ENCODE results near the gene PRKRIP1.
"Not testable (repeated sequence)": the region's sequence is repeated elsewhere in the genome, so short reads cannot be mapped to it uniquely, and the experiment has no call there.

Gene PRKRIP1

GRCh38 chr7:102431617-102432298 lies 35.6 kb downstream of the PRKRIP1 start:
- DNase-seq (ENCODE audit: low spot score) = peak; percentile 77

DNA sequence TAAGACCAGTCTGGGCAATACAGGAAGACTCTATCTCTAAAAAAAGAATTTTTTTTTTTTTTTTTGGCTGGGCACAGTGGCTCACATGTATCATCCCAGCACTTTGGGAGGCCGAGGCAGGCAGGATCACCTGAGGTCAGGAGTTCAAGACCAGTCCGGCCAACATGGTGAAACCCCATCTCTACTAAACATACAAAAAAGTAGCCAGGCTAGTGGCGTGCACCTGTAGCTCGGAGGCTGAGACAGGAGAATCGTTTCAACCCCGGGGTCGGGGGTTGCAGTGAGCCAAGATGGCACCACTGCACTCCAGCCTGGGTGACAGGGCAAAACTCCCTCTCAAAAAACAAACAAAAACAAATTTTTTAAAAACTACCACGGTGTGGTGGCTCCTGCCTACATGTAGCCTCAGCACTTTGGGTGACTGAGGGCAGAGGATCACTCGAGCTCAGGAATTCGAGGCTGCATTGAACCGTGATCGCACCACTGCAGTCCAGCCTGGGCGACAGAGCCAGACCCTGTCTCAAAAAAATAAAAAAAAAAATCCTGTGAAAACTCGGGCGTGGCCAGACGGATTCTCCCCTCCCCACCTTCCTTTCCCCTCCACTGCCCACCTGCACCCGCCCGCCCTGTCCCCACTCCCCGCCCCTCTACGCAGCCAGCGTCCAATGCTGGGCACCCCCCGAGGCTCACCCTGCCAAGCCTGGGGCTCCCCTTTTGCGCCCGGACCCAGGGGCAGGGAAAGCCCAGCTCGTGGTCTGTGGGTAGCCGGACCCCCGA lies 36.5 kb downstream of the PRKRIP1 start:
- peak; percentile 6 for DNase-seq (ENCODE audit: low spot score)

DNA sequence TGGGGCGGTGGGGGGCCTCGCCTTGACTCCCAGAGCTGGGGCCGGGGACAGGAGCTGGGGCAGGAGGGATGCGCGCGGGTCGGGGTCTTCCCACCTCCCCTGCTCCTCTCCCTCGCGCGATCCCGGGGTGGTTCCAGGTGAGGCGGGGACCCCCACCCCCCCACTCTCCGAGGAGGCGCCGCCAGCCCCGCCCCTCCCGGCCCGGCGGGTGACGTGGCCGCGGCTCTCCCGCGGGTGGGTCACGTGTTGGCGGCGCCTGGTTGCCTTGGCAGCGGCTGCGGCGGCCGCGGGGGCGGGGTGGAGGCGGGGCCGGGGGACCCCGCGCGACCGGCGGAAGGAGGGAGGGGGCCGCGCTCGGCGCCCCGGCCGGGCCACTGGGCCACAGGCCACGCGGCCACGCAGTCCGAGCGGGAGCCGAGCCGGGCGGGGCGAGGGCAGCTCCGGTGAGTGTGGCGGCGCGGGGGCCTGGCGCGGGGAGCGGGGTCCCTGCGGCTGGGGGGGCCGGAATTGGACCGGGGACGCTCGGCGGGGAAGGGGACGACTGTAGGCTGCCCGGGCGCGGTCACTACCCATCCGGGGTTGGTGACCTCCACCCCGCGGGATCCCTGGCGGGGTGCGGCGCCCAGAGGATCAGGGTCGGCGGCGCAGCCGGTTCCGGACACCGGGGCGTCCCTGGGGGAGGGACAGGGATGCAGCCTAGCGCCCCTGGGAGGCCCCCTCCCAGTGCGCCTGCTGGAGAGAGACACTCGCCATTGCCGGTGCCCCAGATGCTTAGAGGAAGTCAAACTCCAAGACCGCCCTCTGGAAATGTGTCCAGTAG lies 37.3 kb downstream of the PRKRIP1 start, which contains the start of gene ORAI2:
TSS of gene ORAI2 (plus strand) at position 357 of the 820 bp plus-strand sequence. CDS start 5,382 bp downstream, outside the sequence.
- DNase-seq (ENCODE audit: low spot score) = peak; percentile 89

DNA sequence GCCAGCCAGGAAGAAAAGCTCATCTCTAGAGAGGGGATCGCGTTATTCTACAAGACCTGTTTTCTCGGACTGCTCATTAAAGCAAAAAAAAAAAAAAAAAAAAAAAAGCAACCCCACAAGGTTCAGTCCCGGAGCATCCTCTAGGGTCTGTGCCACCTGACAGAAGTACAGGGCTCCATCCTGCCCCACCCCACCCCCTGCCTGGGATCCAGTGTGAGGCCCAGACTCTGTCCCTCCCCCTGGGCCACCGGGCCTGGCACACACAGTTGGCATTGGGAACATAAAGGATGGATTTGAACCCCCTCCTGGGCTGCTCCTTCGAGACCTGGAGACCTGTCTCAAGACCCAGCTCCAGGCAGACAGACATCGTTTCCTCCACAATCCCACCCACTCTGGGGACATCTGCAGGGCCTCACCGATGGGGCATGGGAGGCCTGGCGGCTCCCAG lies 37.9 kb downstream of the PRKRIP1 start:
- peak; percentile 18 for DNase-seq (ENCODE audit: low spot score)

- DNase-seq (ENCODE audit: low spot score) = no peak
Measured at GRCh38 chr7:102436118-102436517, 40.0 kb downstream of the PRKRIP1 start.

GRCh38 chr7:102439963-102440795 lies 44.0 kb downstream of the PRKRIP1 start:
- DNase-seq (ENCODE audit: low spot score) = no peak

GRCh38 chr7:102444961-102445673 lies 49.0 kb downstream of the PRKRIP1 start:
- DNase-seq (ENCODE audit: low spot score) = no peak

GRCh38 chr7:102445674-102446071 lies 49.5 kb downstream of the PRKRIP1 start:
- no peak for DNase-seq (ENCODE audit: low spot score)

DNA sequence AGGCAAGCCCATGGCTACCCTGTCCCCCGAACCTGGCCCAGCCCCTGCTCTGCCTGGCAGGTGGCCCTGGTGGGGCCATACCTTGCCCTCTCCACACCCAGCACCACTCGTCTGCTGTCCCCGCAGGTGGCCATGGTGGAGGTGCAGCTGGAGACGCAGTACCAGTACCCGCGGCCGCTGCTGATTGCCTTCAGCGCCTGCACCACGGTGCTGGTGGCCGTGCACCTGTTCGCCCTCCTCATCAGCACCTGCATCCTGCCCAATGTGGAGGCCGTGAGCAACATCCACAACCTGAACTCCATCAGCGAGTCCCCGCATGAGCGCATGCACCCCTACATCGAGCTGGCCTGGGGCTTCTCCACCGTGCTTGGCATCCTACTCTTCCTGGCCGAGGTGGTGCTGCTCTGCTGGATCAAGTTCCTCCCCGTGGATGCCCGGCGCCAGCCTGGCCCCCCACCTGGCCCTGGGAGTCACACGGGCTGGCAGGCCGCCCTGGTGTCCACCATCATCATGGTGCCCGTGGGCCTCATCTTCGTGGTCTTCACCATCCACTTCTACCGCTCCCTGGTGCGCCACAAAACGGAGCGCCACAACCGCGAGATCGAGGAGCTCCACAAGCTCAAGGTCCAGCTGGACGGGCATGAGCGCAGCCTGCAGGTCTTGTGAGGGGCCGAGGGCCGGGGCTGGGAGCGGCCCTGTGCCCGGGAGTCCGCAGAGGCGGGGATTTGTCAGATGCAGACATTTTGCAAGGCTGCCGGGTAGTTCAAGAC lies 50.4 kb downstream of the PRKRIP1 start:
- DNase-seq (ENCODE audit: low spot score) = no peak

GRCh38 chr7:102447311-102447710 lies 51.1 kb downstream of the PRKRIP1 start:
- no peak for DNase-seq (ENCODE audit: low spot score)

DNA sequence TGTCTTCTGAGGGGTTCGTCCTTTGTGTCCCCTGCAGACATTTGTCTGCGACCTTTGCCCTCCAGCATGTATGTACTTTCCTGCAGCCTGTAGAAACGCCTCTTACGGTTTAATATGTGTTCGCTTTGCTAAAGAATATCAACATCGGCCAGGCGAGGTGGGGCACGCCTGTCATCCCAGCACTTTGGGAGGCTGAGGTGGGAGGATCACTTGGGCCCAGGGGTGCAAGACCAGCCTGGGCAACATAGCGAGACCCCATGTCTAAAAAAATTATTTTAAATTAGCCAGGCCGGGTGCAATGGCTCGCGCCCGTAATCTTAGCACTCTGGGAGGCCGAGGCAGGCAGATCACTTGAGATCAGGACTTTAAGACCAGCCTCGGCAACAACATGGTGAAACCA lies 53.0 kb downstream of the PRKRIP1 start:
- DNase-seq (ENCODE audit: low spot score) = no peak

DNA sequence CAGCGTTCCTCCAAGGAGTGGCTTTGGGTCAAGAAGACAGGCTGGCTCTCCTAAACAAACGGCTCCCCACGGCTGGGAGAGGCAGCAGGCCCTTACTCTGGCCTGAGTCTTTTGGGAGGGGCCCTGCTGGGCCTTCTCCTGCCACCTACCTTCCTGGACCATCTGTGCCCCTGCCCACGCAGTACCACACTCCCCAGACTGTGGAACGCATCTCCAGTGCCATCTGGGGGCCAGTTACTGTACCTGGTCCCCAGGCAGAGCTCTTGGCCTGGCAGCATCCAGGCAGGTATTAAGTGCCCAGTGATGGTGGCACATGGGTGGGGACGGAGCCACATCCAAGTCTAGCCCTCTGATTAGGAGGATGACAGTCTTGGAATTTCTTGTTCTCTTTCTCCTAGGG lies 54.1 kb downstream of the PRKRIP1 start:
- DNase-seq (ENCODE audit: low spot score) = peak; percentile 53

- DNase-seq (ENCODE audit: low spot score) = no peak
Measured at GRCh38 chr7:102451371-102452054, 55.4 kb downstream of the PRKRIP1 start.

DNA sequence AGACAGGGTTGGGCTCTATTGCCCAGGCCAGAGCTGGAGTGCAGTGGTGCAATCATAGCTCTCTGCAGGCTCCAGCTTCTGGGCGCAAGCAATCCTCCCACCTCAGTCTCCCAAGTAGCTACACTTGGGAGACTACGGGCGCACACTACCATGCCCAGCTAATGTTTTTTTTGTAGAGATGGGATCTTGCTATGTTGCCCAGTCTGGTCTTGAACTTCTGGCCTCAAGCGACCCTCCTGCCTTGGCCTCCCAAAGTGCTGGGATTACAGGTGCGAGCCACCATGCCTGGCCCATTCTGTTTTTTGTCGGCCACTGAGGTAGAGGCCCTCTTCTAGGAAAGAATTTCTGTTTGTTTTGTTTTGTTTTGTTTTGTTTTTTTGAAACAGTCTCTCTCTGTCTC lies 56.3 kb downstream of the PRKRIP1 start:
- DNase-seq (ENCODE audit: low spot score) = no peak

GRCh38 chr7:102453319-102453718 lies 57.2 kb downstream of the PRKRIP1 start:
- DNase-seq (ENCODE audit: low spot score) = no peak

DNA sequence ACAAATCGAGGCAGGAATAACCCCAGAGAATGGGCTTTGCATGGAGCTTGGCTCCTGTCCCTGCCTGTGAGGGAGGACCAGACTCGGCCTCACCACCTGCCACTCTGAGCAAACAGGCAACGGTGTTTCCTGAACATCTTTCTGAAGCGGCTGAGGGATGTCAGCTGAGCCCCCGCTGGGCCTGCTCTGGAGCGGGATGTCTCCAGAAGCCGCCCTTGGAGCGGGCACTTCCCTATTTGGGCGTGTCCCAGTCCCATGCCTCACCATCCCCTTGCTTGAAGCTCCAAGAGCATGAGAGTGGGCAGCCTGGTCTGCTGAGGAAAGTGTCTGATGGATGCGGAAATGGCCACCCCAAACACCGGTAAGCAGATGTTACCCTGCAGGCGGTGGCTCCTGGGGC lies 58.3 kb downstream of the PRKRIP1 start:
- DNase-seq (ENCODE audit: low spot score) = no peak

DNA sequence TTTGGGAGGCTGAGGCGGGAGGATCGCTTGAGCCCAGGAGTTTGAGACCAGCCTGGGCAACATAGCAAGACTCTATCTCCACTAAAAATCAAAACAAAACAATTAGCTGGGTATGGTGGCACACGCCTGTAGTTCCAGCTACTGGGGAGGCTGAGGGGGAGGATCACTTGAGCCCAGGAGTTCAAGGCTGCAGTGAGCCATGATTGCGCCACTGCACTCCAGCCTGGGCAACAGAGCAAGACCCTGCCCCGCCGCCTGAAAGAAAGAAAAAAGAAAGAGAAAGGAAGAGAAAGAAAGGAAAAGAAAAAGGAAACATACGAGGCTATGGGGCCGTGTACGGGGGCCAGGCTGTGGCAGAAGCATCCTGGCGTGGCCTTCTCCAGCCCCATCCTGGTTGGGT lies 58.8 kb downstream of the PRKRIP1 start:
- DNase-seq (ENCODE audit: low spot score) = not testable (repeated sequence)

DNA sequence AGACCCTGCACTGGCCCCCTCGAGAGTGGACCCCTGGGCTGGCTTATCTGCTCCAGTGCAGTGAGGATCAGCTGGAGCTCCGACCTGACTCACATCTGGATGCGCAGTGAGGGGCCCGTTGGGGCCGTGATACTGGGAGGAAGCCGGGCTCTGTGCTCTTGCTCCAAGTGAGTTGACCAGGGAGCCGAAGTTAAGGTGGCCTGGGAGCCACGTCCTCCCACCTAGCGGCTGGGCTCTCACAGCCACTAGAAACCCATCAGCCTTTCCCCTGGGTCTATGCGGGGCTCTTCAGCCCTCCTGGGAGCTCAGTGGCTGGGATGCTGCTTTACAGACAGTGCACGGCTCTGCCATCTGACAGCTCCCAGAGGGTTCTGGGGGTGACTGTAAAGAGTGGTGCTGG lies 59.4 kb downstream of the PRKRIP1 start:
- DNase-seq (ENCODE audit: low spot score) = no peak

GRCh38 chr7:102456327-102456726 lies 60.2 kb downstream of the PRKRIP1 start:
- DNase-seq (ENCODE audit: low spot score) = no peak

All from CD4-positive, alpha-beta T cell treated with Interleukin-15 for 4 hours (primary cell).